ENCODE data around the gene CFAP47.
"Not testable (repeated sequence)": the region's sequence is repeated elsewhere in the genome, so short reads cannot be mapped to it uniquely, and the experiment has no call there.

Gene CFAP47

GRCh38 chrX:35919536-35920309 is at the start of gene CFAP47:
Gene CFAP47, plus strand, starts transcription at chrX:35919734. Its CDS starts 66 bp downstream, at chrX:35919800.
- DNase-seq, result peak; percentile 18

GRCh38 chrX:35880601-35881000 is 38.9 kb upstream of the CFAP47 start:
- DNase-seq, result no peak

GRCh38 chrX:35886135-35886534 is 33.4 kb upstream of the CFAP47 start:
- no peak for DNase-seq

GRCh38 chrX:35890699-35891098 is 28.8 kb upstream of the CFAP47 start:
- DNase-seq, result peak; percentile 10

GRCh38 chrX:35986816-35987215 is 67.3 kb downstream of the CFAP47 start:
- DNase-seq, result not testable (repeated sequence)

GRCh38 chrX:36007207-36007606 is 87.7 kb downstream of the CFAP47 start:
- DNase-seq, result no peak

- no peak for DNase-seq
Observed at GRCh38 chrX:36019125-36019524, 99.6 kb downstream of the CFAP47 start.

- DNase-seq, result no peak
Observed at GRCh38 chrX:36035550-36035949, 116.0 kb downstream of the CFAP47 start.

GRCh38 chrX:36062778-36063177 is 143.2 kb downstream of the CFAP47 start:
- no peak for DNase-seq

GRCh38 chrX:36071061-36071460 is 151.5 kb downstream of the CFAP47 start:
- no peak for DNase-seq

- not testable (repeated sequence) for DNase-seq
Observed at GRCh38 chrX:36075009-36075408, 155.5 kb downstream of the CFAP47 start.

- DNase-seq, result no peak
Observed at GRCh38 chrX:36083256-36083655, 163.7 kb downstream of the CFAP47 start.

- no peak for DNase-seq
Observed at GRCh38 chrX:36087366-36087765, 167.8 kb downstream of the CFAP47 start.

- not testable (repeated sequence) for DNase-seq
Observed at GRCh38 chrX:36088939-36089338, 169.4 kb downstream of the CFAP47 start.

GRCh38 chrX:36102425-36102824 is 182.9 kb downstream of the CFAP47 start:
- no peak for DNase-seq

- no peak for DNase-seq
Observed at GRCh38 chrX:36116222-36116621, 196.7 kb downstream of the CFAP47 start.

- no peak for DNase-seq
Observed at GRCh38 chrX:36159254-36159653, 239.7 kb downstream of the CFAP47 start.

GRCh38 chrX:36160081-36160480 is 240.5 kb downstream of the CFAP47 start:
- no peak for DNase-seq

GRCh38 chrX:36198575-36198974 is 279.0 kb downstream of the CFAP47 start:
- DNase-seq, result no peak

GRCh38 chrX:36199928-36200327 is 280.4 kb downstream of the CFAP47 start:
- DNase-seq, result no peak

GRCh38 chrX:36214924-36215323 is 295.4 kb downstream of the CFAP47 start:
- DNase-seq, result no peak

- no peak for DNase-seq
Observed at GRCh38 chrX:36218801-36219200, 299.3 kb downstream of the CFAP47 start.

GRCh38 chrX:36234840-36235528 is 315.4 kb downstream of the CFAP47 start:
- not testable (repeated sequence) for DNase-seq

- DNase-seq, result no peak
Observed at GRCh38 chrX:36241397-36241796, 321.9 kb downstream of the CFAP47 start.
